Measurements from ENCODE around the gene S100A2.

GRCh38 chr1:153613406-153613805, 47.8 kb upstream of the S100A2 start:
- no peak for TF ChIP-seq CTCF (IDR thresholded peaks at IDR 0.05; ENCODE audit: low read depth, low read length)
- no peak for TF ChIP-seq EZH2phosphoT487 (IDR thresholded peaks at IDR 0.05; ENCODE audit: low read depth)

Measured in OCI-LY3 (cell line).